OCI-LY7 (cell line): Measurements from ENCODE around the gene SCN4A.

Experiments
- CTCF ChIP-seq: fragments of 200-600 bp; sonication (generic); conservative IDR thresholded peaks from 2 replicates; pipeline ENCODE4 v1.5.1; 2014; ENCODE audit warnings: mild to moderate bottlenecking, antibody characterized with exemption, low read length, moderate library complexity, mixed read lengths
- EZH2phosphoT487 ChIP-seq: fragments of 200-600 bp; sonication (generic); IDR thresholded peaks from 2 replicates; pipeline ENCODE4 v1.6.1; 2018; ENCODE audit warnings: low read depth, borderline replicate concordance, mild to moderate bottlenecking, mixed run types, antibody characterized with exemption, low read length, moderate library complexity, mixed read lengths

GRCh38 chr17:63987221-63988126 lies 14.8 kb upstream of the SCN4A start:
- TF ChIP-seq CTCF (no peak), EZH2phosphoT487 (no peak)
